IPS DF 4.7 (cell line): ENCODE results near the gene FKBP11.
A peak's percentile ranks its signal among the peaks of the same experiment; 100 is the strongest.

Experiments
- DNase-seq: peaks from one replicate; pipeline ENCODE4 v3.0.0-alpha.2; 2013; ENCODE audit warnings: low spot score; ENCODE audit errors: extremely low read depth

The FKBP11 gene

DNA sequence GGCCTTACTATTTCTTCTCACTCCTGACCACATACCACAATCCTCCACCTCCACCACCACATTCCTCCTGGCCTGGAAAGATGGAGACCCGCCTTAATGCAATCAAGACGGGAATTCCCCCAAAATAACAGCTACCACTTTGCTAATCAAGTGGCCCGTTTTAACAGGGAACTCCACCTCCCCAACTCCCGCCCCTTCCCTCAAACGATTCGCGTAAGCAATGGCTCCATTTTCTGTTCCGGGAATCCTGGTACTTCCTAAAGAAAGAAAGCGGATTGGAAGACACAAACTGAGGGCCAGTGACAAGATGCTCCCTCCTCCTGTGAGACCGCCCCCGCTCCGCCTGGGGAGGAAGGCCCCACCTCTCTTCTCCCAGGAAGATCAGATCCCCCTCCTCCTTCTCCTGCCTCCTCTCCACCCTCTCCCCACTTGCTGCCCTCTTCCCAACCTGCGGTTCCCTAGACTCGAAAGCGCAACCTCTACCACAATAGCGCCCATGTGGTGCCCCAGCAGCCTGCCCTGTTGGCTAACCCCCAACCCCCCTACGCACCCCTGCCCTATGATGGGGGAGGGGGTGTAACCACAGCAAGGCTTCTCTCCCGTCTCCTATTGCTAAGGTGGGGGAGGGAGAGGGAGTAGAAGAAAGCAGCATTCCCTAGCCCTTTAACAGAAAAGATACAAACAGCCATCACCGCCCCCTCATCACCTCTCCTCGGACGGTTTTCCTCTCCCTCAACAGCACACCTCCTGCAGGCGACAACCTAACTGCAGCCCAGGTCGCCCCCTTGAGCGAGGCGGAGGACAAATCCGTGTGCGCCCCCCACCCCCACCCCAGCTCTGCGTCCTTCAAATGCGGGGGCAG, 31.2 kb upstream of the FKBP11 start:
- peak; percentile 91 for DNase-seq

GRCh38 chr12:48954841-48955501, 29.7 kb upstream of the FKBP11 start:
- DNase-seq: no peak

GRCh38 chr12:48954061-48954460, 28.8 kb upstream of the FKBP11 start:
- no peak for DNase-seq

- no peak for DNase-seq
Observed at GRCh38 chr12:48952691-48953090, 27.4 kb upstream of the FKBP11 start.

GRCh38 chr12:48947727-48948126, 22.4 kb upstream of the FKBP11 start:
- DNase-seq: no peak

DNA sequence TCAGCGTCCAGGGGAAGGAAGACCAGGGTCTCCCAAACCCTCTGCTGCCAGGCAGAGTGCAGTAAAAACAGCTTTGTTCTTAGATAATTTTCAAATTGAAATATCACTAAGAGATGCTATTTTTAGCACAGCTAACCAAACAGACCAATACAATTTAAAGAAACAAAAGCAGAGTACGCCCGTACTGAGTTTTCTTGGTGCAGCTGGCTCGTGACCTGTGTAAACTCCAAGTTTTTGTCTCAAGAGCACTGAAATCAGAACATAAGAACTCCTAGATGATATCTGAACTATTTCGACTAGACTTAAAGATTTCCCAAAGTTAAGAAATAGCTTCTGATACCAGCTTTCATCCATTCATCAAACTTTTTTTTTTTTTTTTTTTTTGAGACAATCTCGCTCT, 21.7 kb upstream of the FKBP11 start:
- no peak for DNase-seq

DNA sequence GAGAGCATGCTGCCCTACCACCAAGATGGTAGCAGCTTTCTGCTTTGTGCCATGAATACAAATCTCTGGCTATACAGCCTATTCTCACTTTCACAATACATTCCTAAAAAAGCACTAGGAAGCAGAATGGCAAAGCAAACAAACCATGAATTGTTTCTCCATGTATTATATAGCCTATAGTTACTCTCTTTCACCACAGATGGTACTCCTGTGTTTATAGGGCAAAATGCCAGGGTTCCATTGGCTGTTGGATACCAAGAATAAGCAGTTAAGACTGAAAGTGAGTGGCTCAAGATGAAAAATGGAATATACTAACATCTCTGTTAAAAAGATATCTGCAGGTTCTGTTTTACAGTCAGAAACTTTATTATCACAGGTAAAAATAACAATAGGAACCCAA, 20.9 kb upstream of the FKBP11 start:
- DNase-seq: no peak

DNA sequence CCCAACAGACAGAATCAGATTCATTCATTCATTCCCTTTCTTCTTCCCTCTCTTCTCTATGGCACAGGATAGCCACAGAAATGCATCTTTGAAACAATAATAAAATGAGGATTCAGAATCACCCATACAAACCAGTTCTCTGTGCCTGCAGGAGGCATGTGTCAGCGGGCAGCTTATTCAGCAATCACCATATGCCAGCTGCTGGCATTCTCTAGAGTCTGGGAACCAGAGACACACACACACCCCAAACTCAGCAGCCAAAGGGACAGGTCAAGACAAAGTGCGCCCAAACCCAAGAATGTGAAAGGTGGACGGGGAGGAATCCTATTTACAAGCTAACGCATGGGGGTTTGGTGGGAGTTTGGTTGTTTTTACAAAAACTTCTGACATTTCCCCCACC, 17.9 kb upstream of the FKBP11 start:
- no peak for DNase-seq

- no peak for DNase-seq
Observed at GRCh38 chr12:48940181-48940580, 14.9 kb upstream of the FKBP11 start.

- no peak for DNase-seq
Observed at GRCh38 chr12:48938805-48939204, 13.5 kb upstream of the FKBP11 start.

DNA sequence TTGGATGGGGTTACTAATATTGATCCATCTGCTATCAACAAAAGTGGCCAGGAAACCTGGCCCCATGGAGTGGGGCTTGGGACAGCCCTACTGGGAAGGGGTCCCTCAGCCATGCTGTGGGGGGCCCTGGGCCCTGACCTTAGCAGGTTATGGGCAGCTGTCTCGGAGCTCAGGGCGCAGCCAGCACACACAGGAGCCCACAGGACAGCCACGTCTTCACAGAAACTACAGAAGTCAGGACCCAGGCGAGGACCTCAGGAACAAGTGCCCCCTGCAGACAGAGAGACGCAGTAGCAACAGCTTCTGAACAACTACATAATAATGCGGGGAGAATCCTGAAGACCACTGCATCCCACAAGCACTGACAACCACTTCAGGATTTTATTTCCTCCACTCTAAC, 11.9 kb upstream of the FKBP11 start:
- no peak for DNase-seq

- DNase-seq: no peak
Observed at GRCh38 chr12:48936379-48936979, 11.2 kb upstream of the FKBP11 start.

GRCh38 chr12:48934312-48934706, 9.0 kb upstream of the FKBP11 start:
- DNase-seq: no peak

GRCh38 chr12:48933664-48934311, 8.5 kb upstream of the FKBP11 start:
- no peak for DNase-seq

DNA sequence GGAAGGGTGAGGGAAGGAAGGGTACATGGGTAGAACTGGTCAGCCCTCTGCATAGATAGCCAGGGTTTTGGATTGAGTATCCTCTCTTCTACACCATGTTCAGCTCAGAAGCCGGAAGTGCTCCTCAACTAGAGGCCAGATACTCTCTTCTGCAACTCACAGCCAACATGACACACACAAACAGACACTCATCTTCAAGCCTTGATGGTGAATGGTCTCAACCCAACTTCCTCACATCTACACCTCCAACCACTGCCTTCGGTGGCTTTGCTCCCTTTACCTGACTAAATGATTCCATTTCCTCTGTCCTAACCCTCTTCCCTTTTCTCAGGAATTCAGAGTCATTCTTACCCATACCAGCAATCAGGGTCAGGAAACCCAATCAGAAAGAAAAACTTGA, 7.6 kb upstream of the FKBP11 start:
- no peak for DNase-seq

GRCh38 chr12:48930475-48930874, 5.2 kb upstream of the FKBP11 start:
- no peak for DNase-seq

- no peak for DNase-seq
Observed at GRCh38 chr12:48929551-48929950, 4.3 kb upstream of the FKBP11 start.

- DNase-seq: no peak
Observed at GRCh38 chr12:48927261-48927660, 2.0 kb upstream of the FKBP11 start.

DNA sequence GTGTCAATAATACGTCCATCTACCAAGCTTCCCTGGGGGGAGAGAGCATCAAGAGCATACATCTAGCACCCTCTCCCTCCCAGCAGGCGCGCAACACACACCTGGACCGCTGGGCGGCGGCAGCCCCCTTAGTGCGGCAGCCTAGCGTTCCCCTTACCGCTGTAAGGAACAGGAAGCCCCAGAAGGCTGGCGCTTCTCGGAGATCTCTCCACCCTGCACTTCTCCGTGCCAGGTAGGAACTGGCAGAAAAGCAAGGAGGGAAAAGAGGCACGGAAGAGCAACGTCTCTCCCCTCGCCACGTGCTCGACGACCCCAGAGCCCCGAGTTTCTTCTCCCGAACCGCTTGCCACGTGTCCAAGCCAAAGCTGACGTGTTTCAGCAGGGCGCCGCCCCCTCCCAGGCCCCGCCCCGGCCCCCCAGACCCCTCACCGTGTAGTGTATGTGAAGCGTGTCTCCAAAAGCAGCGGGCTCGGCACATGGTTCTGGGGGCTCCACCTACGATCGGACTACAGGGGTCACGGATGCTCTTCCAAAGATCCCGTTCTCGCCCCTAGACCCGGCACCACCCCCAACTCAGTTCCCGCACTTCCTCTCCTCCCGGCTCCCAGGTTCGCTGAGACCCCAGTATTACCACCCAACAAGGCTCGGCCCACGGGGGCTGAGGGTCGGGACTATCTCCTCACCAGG, 532 bp downstream of the FKBP11 start:
- no peak for DNase-seq

GRCh38 chr12:48923117-48923516, 2.2 kb downstream of the FKBP11 start:
- DNase-seq: no peak

- DNase-seq: no peak
Observed at GRCh38 chr12:48917857-48918537, 7.3 kb downstream of the FKBP11 start.
